HG03064 (cell line): ENCODE results near the gene PROKR1.

Experiments used
- ATAC-seq: cut with Tn5 transposase; IDR thresholded peaks from one replicate; pipeline ENCODE4 v1.9.1; 2021; ENCODE audit warnings: low read depth; ENCODE audit not compliant: unreplicated experiment

The PROKR1 gene

GRCh38 chr2:68695971-68696370, 52.6 kb downstream of the PROKR1 start:
- no peak for ATAC-seq

- ATAC-seq = no peak
These were observed 53.2 kb downstream of the PROKR1 start for GRCh38 chr2:68696554-68696953.

GRCh38 chr2:68698567-68699377, 55.4 kb downstream of the PROKR1 start:
- ATAC-seq = no peak

GRCh38 chr2:68700560-68700959, 57.2 kb downstream of the PROKR1 start:
- no peak for ATAC-seq

DNA sequence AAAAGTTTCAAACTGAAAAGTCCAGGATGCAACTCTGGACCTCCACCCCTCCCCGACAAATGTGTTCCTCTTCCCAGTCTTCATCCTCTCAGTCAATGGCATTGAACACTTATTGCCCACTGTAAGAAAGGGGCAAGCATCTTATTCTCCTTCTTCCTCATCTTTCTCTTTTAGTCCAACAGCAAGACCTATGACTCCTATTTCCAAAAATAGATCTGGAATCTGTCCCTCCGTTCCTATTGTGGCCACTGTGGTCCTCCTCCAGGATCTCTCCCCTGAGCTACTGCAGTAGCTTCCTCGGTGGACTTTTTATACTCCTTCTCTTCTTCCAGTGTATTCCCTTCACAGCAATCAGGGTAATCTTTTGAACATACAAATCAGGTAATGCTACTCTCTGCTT, 63.3 kb downstream of the PROKR1 start:
- ATAC-seq = no peak
